Fibroblast of the aortic adventitia (primary cell): ENCODE data around the gene TUSC2. TPM values are rescaled to one million over a fixed set of nuclear protein-coding genes. Genes with fewer than 3 reads are reported as not detected.

Source experiments
- DNase-seq: peaks from one replicate; pipeline ENCODE4 v3.0.0-alpha.2; 2010; ENCODE audit warnings: low read depth
- H3K4me3 ChIP-seq: 2 replicates; pipeline ENCODE4 v1.5.1; 2011; ENCODE audit warnings: low read depth, mild to moderate bottlenecking, control low read depth, low read length, moderate library complexity
- CTCF ChIP-seq: IDR thresholded peaks from 2 replicates; pipeline ENCODE4 v1.5.1; 2011; ENCODE audit warnings: mild to moderate bottlenecking, low read length, control low read depth, inconsistent platforms; ENCODE audit not compliant: insufficient read depth
- total RNA-seq: library from RNA; depleted of rRNA; stranded (reverse); fragments of >200 nt; gene quantifications from 2 replicates; pipeline ENCODE4 v1.2.3, GENCODE V29; 2012; ENCODE audit warnings: low replicate concordance

The TUSC2 gene
- total RNA-seq, 1 donor: 15.5 TPM

GRCh38 chr3:50336452-50337174 lies 8.6 kb upstream of the TUSC2 start:
- peak overlapping the region; percentile 75 for H3K4me3 ChIP-seq
- peak; percentile 45 for DNase-seq
- peak; percentile 13 for TF ChIP-seq CTCF

GRCh38 chr3:50334339-50335075 lies 6.5 kb upstream of the TUSC2 start:
- TF ChIP-seq CTCF: no peak
- H3K4me3 ChIP-seq: peak overlapping the region; percentile 28

GRCh38 chr3:50333744-50334328 lies 5.8 kb upstream of the TUSC2 start:
- TF ChIP-seq CTCF: no peak
- peak overlapping the region; percentile 28 for H3K4me3 ChIP-seq
- peak; percentile 94 for DNase-seq

More at GRCh38 chr3:50334339-50335075, 6.5 kb upstream of the TUSC2 start:
- DNase-seq: peak; percentile 57

GRCh38 chr3:50331364-50331907 lies 3.4 kb upstream of the TUSC2 start:
- H3K4me3 ChIP-seq: no peak overlapping the region
- DNase-seq: no peak
- no peak for TF ChIP-seq CTCF

GRCh38 chr3:50330330-50330729 lies 2.3 kb upstream of the TUSC2 start:
- no peak for DNase-seq
- no peak overlapping the region for H3K4me3 ChIP-seq
- TF ChIP-seq CTCF: no peak

- no peak for TF ChIP-seq CTCF
- peak overlapping the region; percentile 88 for H3K4me3 ChIP-seq
- no peak for DNase-seq
Observed at GRCh38 chr3:50327129-50327528, 894 bp downstream of the TUSC2 start.
